GM12875 (cell line): Measurements from ENCODE around the gene GNA14.
"Not testable (repeated sequence)": the region's sequence is repeated elsewhere in the genome, so short reads cannot be mapped to it uniquely, and the experiment has no call there.

ENCODE experiments used
- H3K4me3 ChIP-seq: one replicate; pipeline ENCODE4 v1.5.1; 2011; ENCODE audit warnings: low read depth, low read length, control low read depth
- TF ChIP-seq, protein P1 (sequence below): IDR thresholded peaks from 2 replicates; pipeline ENCODE4 v1.5.1; 2011; ENCODE audit warnings: low read depth, mild to moderate bottlenecking, control low read depth, inconsistent platforms, low read length, moderate library complexity, borderline replicate concordance; ENCODE audit not compliant: insufficient read depth

The GNA14 gene

DNA sequence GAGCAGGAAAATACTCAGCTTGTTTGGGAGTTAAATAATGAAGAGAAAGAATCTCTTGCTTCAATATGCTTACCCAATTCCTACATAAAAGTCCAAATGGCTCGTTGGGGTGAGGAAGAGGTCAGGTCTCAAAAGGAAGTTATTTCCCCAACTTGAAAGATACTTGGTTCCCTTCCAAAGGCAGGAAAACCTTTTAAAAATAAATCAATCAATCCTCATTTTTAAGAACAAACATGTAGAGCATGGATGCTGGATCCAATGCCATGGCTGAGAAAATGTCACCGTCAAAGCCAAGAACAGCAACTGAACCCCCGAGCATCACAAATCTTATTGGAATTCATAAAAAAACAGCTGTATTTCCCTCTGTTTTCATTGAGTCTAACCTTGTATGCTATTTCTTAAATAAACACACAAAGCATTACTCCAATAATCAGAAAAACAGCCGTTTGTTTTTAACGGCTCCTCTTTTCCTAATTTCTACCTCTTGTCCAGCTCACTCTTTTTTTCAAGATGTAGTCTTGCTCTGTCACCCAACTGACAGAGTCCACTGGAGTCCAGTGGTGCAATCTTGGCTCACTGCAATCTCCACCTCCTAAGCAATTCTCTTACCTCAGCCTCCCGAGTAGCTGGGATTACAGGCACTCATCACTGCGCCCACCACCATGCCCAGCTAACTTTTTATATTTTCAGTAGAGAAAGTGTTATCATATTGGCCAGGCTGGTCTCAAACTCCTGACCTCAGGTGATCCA, 140.7 kb downstream of the GNA14 start:
- no peak overlapping the region for H3K4me3 ChIP-seq
- TF ChIP-seq, protein P1, sequence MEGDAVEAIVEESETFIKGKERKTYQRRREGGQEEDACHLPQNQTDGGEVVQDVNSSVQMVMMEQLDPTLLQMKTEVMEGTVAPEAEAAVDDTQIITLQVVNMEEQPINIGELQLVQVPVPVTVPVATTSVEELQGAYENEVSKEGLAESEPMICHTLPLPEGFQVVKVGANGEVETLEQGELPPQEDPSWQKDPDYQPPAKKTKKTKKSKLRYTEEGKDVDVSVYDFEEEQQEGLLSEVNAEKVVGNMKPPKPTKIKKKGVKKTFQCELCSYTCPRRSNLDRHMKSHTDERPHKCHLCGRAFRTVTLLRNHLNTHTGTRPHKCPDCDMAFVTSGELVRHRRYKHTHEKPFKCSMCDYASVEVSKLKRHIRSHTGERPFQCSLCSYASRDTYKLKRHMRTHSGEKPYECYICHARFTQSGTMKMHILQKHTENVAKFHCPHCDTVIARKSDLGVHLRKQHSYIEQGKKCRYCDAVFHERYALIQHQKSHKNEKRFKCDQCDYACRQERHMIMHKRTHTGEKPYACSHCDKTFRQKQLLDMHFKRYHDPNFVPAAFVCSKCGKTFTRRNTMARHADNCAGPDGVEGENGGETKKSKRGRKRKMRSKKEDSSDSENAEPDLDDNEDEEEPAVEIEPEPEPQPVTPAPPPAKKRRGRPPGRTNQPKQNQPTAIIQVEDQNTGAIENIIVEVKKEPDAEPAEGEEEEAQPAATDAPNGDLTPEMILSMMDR: no peak

DNA sequence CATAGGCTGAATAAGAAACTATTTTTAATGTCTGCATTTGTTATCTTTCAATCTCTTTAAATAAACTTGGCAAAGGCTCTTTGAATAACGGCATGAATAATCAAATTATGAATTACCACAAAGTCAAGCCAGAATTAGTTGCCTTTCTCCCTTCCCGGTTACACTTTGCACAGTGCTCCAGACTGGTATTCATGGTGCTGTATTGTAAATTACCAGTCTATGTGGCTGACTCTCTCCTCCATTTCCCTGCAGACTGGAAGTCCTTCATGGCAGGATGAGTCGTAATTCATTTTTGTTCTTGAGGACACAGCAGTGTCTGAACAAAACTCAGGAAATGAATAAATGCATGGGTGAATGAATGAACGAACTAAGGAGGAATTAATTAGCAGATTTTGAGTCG, 142.9 kb downstream of the GNA14 start:
- no peak overlapping the region for H3K4me3 ChIP-seq

GRCh38 chr9:77502568-77502967, 145.6 kb downstream of the GNA14 start:
- TF ChIP-seq, protein P1: no peak
- H3K4me3 ChIP-seq: no peak overlapping the region

More for the DNA sequence above, 142.9 kb downstream of the GNA14 start:
- TF ChIP-seq, protein P1: no peak

GRCh38 chr9:77498891-77499290, 149.2 kb downstream of the GNA14 start:
- TF ChIP-seq, protein P1: no peak
- no peak overlapping the region for H3K4me3 ChIP-seq

DNA sequence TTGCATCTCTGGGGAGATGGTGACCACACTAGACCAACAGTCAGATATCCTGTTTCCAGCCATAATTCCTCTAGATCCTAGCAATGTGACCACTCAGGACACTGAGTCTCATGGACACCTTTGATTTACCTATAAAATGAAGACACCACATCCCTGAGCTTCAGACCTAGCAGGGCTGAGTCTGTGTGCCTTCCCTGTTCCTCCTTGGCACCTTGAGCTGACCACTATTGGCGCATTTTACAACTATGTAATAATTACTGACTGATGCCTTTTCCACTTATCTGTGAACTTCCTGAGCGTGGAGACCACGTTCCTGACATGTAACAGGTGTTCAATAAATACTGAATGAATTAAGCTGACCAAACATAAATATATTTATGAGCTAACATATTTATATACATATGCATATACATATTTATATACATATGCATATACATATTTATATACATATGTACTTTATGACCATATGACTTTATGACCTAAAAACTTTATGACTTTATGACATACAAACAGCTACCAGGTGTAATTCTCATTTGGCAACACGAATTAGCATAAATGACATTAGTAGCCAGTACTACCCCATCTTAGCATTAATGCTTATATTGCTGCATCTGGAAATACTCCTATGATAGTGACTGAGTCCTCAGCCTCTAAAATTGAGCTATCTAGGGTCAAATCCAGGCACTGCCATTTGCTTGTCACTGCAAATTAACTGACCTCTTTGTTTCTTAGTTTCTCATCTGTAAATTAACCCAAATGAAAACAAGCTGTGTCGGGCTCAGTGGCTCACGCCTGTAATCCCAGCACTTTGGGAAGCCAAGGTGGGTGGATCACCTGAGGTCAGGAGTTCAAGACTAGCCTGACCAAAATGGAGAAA, 150.6 kb downstream of the GNA14 start:
- no peak overlapping the region for H3K4me3 ChIP-seq
- TF ChIP-seq, protein P1: no peak

- TF ChIP-seq, protein P1: no peak
Observed at GRCh38 chr9:77495834-77496671, 152.1 kb downstream of the GNA14 start.

GRCh38 chr9:77490279-77490678, 157.8 kb downstream of the GNA14 start:
- not testable (repeated sequence) for H3K4me3 ChIP-seq

More at GRCh38 chr9:77495834-77496671, 152.1 kb downstream of the GNA14 start:
- H3K4me3 ChIP-seq: no peak overlapping the region

DNA sequence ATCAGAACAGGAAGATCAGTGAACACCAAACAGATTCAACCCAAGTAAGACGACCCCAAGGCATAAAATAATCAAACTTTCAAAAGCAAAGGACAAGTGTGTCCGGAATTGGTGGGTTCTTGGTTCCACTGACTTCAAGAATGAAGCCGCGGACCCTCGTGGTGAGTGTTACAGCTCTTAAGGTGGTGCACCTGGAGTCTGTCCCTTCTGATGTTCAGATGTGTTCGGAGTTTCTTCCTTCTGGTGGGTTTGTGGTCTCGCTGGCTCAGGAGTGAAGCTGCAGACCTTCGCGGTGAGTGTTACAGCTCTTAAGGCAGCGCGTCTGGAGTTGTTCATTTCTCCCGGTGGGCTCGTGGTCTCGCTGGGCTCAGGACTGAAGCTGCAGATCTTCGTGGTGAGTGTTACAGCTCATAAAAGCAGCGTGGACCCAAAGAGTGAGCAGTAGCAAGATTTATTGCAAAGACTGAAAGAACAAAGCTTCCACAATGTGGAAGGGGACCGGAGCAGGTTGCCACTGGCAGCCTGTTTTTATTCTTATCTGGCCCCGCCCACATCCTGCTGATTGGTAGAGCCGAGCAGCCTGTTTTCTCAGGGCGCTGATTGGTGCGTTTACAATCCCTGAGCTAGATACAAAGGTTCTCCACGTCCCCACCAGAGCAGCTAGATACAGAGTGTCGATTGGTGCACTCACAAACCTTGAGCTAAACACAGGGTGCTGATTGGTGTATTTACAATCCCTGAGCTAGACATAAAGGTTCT, 158.5 kb downstream of the GNA14 start:
- H3K4me3 ChIP-seq: not testable (repeated sequence)
